GM18907 (cell line): ENCODE data around the gene CDC42SE2.

Source experiments
- ATAC-seq: cut with Tn5 transposase; IDR thresholded peaks from one replicate; pipeline ENCODE4 v1.9.1; 2021; ENCODE audit warnings: mild to moderate bottlenecking, moderate library complexity; ENCODE audit not compliant: unreplicated experiment

CDC42SE2 gene

GRCh38 chr5:131426011-131426410 is 162.2 kb downstream of the CDC42SE2 start:
- no peak for ATAC-seq

DNA sequence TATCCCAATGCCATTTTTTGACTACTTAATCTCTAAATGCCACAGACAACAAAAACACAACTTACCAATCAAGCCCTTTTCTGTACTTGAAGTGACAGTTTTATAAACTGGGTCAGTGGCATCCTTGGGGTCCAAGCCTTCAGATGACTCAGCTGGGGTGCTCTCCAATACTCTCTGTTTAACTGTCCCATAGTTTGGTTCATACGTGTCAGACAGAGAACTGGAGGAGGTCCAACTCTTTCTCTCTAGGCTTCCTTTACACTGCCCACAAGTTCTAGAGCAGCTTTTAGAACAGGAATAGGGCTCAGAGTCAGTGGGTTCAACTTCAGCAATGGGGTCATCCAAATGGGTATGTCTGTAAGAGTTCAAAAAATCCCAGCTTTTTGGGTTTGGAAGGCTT is 166.9 kb downstream of the CDC42SE2 start:
- ATAC-seq = no peak

DNA sequence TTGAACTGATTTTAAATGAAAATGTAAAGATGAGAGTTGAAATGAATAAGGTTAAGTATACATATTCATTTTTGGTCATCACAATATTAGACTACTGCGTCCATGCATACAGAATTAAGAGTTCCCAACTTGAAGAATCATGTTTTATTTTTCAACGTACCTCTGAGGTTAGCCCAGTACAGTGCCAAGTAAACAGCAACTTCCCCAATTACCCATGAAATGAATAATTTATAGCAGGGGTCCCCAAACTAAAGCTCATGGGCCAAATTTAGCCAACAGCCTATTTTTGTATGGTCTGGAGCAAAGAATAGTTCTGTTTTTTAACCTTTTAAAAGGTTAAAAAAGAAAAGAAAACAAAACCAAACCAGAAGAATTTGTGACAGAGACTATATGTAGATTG is 167.9 kb downstream of the CDC42SE2 start:
- ATAC-seq = no peak

DNA sequence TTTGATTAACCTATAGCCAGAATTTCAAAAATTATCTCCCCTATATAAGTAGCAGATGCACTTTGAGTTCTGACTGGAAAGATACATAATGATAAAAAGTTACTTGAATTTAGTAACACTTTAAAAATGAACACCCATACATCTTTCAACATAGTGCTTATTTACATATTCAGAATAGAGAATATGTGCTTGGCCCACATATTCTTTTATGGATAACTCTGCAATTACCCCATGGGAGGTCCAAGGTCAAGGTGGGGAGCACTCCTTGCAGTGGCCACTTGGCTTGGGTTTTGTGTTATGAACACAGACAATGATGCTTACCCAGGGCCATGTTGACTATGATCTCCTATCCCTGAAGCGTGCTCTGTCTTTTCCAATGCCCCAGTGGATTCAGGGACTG is 169.3 kb downstream of the CDC42SE2 start:
- no peak for ATAC-seq

- no peak for ATAC-seq
These were observed 172.2 kb downstream of the CDC42SE2 start for GRCh38 chr5:131436081-131436480.

- no peak for ATAC-seq
These were observed 177.3 kb downstream of the CDC42SE2 start for GRCh38 chr5:131441184-131441583.
